ENCODE data around the gene INAVA. TPM values are rescaled to one million over a fixed set of nuclear protein-coding genes. Genes with fewer than 3 reads are reported as not detected.
A peak's percentile ranks its signal among the peaks of the same experiment; 100 is the strongest.

INAVA gene
- total RNA-seq, 4 donors from 2014 or later, result not detected

DNA sequence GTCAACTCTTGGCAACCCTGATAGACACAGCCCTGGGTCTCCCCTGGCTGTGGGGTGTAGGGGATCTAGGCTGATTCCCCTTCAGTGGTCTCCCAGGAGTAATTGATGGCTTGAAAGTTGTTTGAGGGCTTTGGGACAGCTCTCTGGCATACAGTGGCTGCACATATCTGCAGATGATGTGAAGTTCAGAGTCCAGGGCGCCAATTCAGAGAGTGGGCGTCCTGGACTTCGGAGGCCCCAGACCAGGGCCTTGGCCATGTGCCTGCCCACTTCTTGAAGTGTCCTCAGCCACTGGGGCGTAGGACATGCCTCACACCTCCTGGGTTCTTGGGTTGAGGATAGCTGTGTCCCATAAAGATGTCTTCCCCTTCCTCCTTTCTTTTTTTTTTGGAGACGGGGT is 2.6 kb downstream of the INAVA start:
- peaks cover 0 to 3% (median 0%) of the 10 kb centered on the region in 4 donors for H3K4me1 ChIP-seq
- H3K27ac ChIP-seq, result peak overlapping the region in 1 of 4 donors; percentile 50
- TF ChIP-seq EP300 (IDR thresholded peaks at IDR 0.05) (no peak), POLR2A (IDR thresholded peaks at IDR 0.05) (no peak)
- TF ChIP-seq, protein P1, sequence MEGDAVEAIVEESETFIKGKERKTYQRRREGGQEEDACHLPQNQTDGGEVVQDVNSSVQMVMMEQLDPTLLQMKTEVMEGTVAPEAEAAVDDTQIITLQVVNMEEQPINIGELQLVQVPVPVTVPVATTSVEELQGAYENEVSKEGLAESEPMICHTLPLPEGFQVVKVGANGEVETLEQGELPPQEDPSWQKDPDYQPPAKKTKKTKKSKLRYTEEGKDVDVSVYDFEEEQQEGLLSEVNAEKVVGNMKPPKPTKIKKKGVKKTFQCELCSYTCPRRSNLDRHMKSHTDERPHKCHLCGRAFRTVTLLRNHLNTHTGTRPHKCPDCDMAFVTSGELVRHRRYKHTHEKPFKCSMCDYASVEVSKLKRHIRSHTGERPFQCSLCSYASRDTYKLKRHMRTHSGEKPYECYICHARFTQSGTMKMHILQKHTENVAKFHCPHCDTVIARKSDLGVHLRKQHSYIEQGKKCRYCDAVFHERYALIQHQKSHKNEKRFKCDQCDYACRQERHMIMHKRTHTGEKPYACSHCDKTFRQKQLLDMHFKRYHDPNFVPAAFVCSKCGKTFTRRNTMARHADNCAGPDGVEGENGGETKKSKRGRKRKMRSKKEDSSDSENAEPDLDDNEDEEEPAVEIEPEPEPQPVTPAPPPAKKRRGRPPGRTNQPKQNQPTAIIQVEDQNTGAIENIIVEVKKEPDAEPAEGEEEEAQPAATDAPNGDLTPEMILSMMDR (IDR thresholded peaks at IDR 0.05), result no peak
- DNase-seq (ENCODE audit: low spot score in 2 of 2), result no peak
- H3K27me3 ChIP-seq, result peaks cover 0 to 26% of the 10 kb centered on the region in 2 donors
- no peaks in the 10 kb centered on the region for H3K9me3 ChIP-seq
- 83 to 86% methylated on average over 5 of the region's 5 CpGs for WGBS, 2 donors
- H3K36me3 ChIP-seq, result no peaks in the 10 kb centered on the region
- no peak overlapping the region for H3K4me3 ChIP-seq

DNA sequence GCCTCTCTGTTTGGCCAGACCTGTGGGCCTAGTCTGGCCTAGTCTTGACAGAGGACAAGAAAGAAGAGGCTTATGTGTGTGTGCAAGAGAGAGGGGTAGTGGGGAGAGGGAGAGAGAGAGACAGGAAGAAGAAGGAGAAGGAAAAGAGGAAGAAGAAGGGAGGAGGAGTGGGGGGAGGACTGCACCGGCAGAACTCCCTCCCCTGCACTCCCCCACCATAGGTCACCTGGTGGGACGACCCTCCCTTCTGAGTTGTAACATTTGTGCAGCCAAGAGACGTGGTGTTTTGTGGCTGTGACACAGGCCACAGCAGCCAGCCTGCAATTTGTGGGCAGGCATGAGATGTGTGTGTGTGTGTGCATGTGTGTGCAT is 4.3 kb downstream of the INAVA start:
- H3K4me1 ChIP-seq, result no peaks in the 10 kb centered on the region
- H3K36me3 ChIP-seq, result no peaks in the 10 kb centered on the region
- DNase-seq (ENCODE audit: low spot score in 2 of 2), result no peak
- H3K4me3 ChIP-seq, result no peak overlapping the region
- H3K9me3 ChIP-seq, result no peaks in the 10 kb centered on the region
- TF ChIP-seq, protein P1 (IDR thresholded peaks at IDR 0.05), result no peak
- TF ChIP-seq EP300 (IDR thresholded peaks at IDR 0.05) (no peak), POLR2A (IDR thresholded peaks at IDR 0.05) (no peak)
- H3K27me3 ChIP-seq, result peaks cover 0 to 12% of the 10 kb centered on the region in 2 donors
- no peak overlapping the region for H3K27ac ChIP-seq
- 48 to 50% methylated on average over 3 of the region's 3 CpGs for WGBS, 2 donors

DNA sequence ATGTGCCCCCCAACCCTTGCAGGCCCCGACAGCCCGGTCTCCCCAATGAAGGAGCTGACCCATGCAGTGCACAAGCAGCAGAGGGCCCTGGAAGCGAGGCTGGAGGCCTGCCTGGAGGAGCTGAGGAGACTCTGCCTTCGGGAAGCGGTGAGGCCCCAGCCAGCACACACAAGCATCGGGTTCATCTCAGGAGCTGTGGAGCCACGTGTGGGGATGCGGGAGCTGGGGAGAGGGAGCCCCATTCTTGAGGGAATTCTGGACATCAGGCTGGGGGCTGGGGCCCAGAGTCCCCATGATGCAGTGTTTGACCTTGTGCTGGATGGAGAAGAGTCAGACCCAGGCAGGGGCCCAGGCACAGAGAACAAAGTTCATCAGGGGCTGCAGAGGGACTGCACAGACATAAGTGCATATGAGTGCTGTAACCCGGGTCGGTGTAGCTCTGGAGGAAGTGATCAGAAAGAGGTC is 4.8 kb downstream of the INAVA start:
- DNase-seq (ENCODE audit: low spot score in 2 of 2), result no peak
- TF ChIP-seq EP300 (IDR thresholded peaks at IDR 0.05) (no peak), POLR2A (IDR thresholded peaks at IDR 0.05) (no peak)
- TF ChIP-seq, protein P1 (IDR thresholded peaks at IDR 0.05), result no peak
- no peak overlapping the region for H3K4me3 ChIP-seq
- no peaks in the 10 kb centered on the region for H3K4me1 ChIP-seq
- H3K27me3 ChIP-seq, result peaks cover 0 to 8% of the 10 kb centered on the region in 2 donors
- H3K9me3 ChIP-seq, result no peaks in the 10 kb centered on the region
- H3K36me3 ChIP-seq, result no peaks in the 10 kb centered on the region
- H3K27ac ChIP-seq, result no peak overlapping the region
- 86 to 87% methylated on average over 10 of the region's 10 CpGs for WGBS, 2 donors

DNA sequence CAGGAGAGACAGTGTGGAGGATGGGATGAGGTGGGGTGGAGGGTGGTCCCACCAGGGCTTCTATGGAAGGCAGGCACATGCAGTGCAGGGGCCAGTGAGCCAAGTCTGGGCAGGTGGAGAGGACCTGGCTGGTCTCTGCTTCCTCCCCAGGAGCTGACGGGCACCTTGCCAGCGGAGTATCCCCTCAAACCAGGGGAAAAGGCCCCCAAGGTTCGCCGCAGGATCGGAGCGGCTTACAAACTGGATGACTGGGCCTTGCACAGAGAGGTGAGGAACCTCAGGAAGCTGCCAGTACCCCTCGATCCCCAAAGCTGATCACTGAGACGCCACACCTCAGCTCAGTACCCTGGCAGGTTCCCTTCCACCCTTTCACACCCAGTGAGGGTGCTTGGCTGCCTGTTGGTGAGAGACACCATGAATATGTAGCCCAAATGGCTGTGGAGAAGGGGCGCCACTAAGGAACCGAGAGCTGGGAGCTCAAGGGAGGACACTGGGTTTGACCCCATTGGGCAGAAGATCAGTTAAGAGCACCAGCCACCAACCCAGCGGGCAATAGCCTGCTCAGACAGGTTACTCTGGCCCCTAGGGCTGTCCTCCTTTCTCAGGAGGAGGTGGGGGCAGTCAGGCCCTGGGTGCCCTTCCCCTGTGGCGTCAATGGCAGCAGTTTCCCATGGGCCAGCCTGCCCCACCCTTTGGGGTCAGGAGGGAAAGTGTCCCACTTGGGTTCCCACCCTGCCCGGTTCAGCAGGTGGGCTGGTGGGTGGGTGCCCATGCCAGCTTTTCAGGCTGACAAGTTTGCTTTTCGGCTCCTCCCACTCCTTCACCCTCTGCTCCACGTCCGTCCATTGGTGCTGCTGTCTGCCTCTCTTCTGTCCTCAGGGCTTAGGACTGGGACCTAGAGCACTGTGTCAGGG is 5.5 kb downstream of the INAVA start:
- WGBS, 2 donors, result 92 to 93% methylated on average over 15 to 16 of the region's 16 CpGs

More for the DNA sequence above, 5.5 kb downstream of the INAVA start:
- Histone ChIP-seq H3K4me3 (no peak overlapping the region), H3K36me3 (no peaks in the 10 kb centered on the region), H3K27ac (no peak overlapping the region), H3K27me3 (peaks cover 0 to 3% of the 10 kb centered on the region in 2 donors), H3K4me1 (no peaks in the 10 kb centered on the region), H3K9me3 (no peaks in the 10 kb centered on the region)
- no peak for TF ChIP-seq POLR2A (IDR thresholded peaks at IDR 0.05)
- TF ChIP-seq EP300 (IDR thresholded peaks at IDR 0.05), result no peak
- TF ChIP-seq, protein P1 (IDR thresholded peaks at IDR 0.05), result no peak
- no peak for DNase-seq (ENCODE audit: low spot score in 2 of 2)

Measured in tibial nerve (tissue), 4 donors.